Activated CD4-positive, alpha-beta T cell treated with anti-CD3 and anti-CD28 coated beads, Interleukin-2, amount 10 ng/mL, durations not matched to agents 7 days and 5 days (primary cell): Measurements from ENCODE around the gene CCSER1. TPM values are rescaled to one million over a fixed set of nuclear protein-coding genes. Genes with fewer than 3 reads are reported as not detected.
"Not testable (repeated sequence)": the region's sequence is repeated elsewhere in the genome, so short reads cannot be mapped to it uniquely, and the experiment has no call there.

Experiments
- CTCF ChIA-PET: fragments of 350-600 bp; sonication (Branson Sonifier 250); formaldehyde crosslinking; loops from one replicate; lab custom pipeline; 2021; ENCODE audit warnings: antibody characterized with exemption; lab: Charles Lee
- POLR2A ChIA-PET: fragments of 350-600 bp; sonication (Branson Sonifier 250); formaldehyde crosslinking; loops from one replicate; lab custom pipeline; 2021; ENCODE audit warnings: antibody characterized with exemption; lab: Charles Lee
- DNase-seq: peaks from one replicate; pipeline ENCODE4 v3.0.0-alpha.2; 2020
- H3K27ac Mint-ChIP-seq: one replicate; pipeline ENCODE4 v1.8.0; 2021; ENCODE audit warnings: mild to moderate bottlenecking, moderate library complexity, mixed read lengths
- H3K27me3 Mint-ChIP-seq: one replicate; pipeline ENCODE4 v1.8.0; 2021; ENCODE audit warnings: mixed read lengths
- H3K36me3 Mint-ChIP-seq: one replicate; pipeline ENCODE4 v1.8.0; 2021; ENCODE audit warnings: low read depth, mixed read lengths
- H3K4me1 Mint-ChIP-seq: one replicate; pipeline ENCODE4 v1.8.0; 2021; ENCODE audit warnings: mixed read lengths
- H3K4me3 Mint-ChIP-seq: one replicate; pipeline ENCODE4 v1.8.0; 2021; ENCODE audit warnings: mild to moderate bottlenecking, moderate library complexity, mixed read lengths
- H3K9me3 Mint-ChIP-seq: one replicate; pipeline ENCODE4 v1.8.0; 2021; ENCODE audit warnings: mixed read lengths
- total RNA-seq, 2 experiments: library from RNA; stranded (reverse); gene quantifications; one replicate each; pipeline ENCODE4 v1.2.3, GENCODE V29; 2021

Gene CCSER1
- total RNA-seq, 2 experiments from 2014 or later: 0.15 TPM; not detected in 1

GRCh38 chr4:91567594-91567993, 1440.4 kb downstream of the CCSER1 start:
- CTCF ChIA-PET: no interaction called here
- H3K27me3 Mint-ChIP-seq: no peaks in the 10 kb centered on the region
- H3K4me3 Mint-ChIP-seq: no peak overlapping the region
- DNase-seq: no peak
- peaks cover 21% of the 10 kb centered on the region for H3K9me3 Mint-ChIP-seq
- POLR2A ChIA-PET: no interaction called here
- no peak overlapping the region for H3K27ac Mint-ChIP-seq
- no peaks in the 10 kb centered on the region for H3K36me3 Mint-ChIP-seq
- H3K4me1 Mint-ChIP-seq: no peaks in the 10 kb centered on the region

- no peak for DNase-seq
- no peaks in the 10 kb centered on the region for H3K27me3 Mint-ChIP-seq
- H3K9me3 Mint-ChIP-seq: no peaks in the 10 kb centered on the region
- ChIA-PET POLR2A (no interaction called here), CTCF (no interaction called here)
- no peak overlapping the region for H3K27ac Mint-ChIP-seq
- no peak overlapping the region for H3K4me3 Mint-ChIP-seq
- H3K4me1 Mint-ChIP-seq: no peaks in the 10 kb centered on the region
- no peaks in the 10 kb centered on the region for H3K36me3 Mint-ChIP-seq
These were observed 1450.7 kb downstream of the CCSER1 start for GRCh38 chr4:91577864-91578263.

- H3K36me3 Mint-ChIP-seq: no peaks in the 10 kb centered on the region
- CTCF ChIA-PET: no interaction called here
- peaks cover 2% of the 10 kb centered on the region for H3K9me3 Mint-ChIP-seq
- no peak overlapping the region for H3K27ac Mint-ChIP-seq
- H3K4me3 Mint-ChIP-seq: no peak overlapping the region
- H3K4me1 Mint-ChIP-seq: no peaks in the 10 kb centered on the region
- H3K27me3 Mint-ChIP-seq: no peaks in the 10 kb centered on the region
- no peak for DNase-seq
- POLR2A ChIA-PET: no interaction called here
These were observed 1463.1 kb downstream of the CCSER1 start for GRCh38 chr4:91590260-91590659.

GRCh38 chr4:91592125-91592524, 1464.9 kb downstream of the CCSER1 start:
- POLR2A ChIA-PET: no interaction called here
- Mint-ChIP-seq H3K4me3 (no peak overlapping the region), H3K27me3 (no peaks in the 10 kb centered on the region), H3K27ac (no peak overlapping the region), H3K4me1 (no peaks in the 10 kb centered on the region), H3K9me3 (peaks cover 2% of the 10 kb centered on the region), H3K36me3 (no peaks in the 10 kb centered on the region)
- CTCF ChIA-PET: no interaction called here
- no peak for DNase-seq

GRCh38 chr4:91596718-91597117, 1469.5 kb downstream of the CCSER1 start:
- Mint-ChIP-seq H3K4me1 (no peaks in the 10 kb centered on the region), H3K27me3 (no peaks in the 10 kb centered on the region), H3K9me3 (peaks cover 2% of the 10 kb centered on the region), H3K4me3 (no peak overlapping the region), H3K36me3 (no peaks in the 10 kb centered on the region), H3K27ac (no peak overlapping the region)
- ChIA-PET POLR2A (no interaction called here), CTCF (no interaction called here)
- DNase-seq: no peak

- no peak overlapping the region for H3K4me3 Mint-ChIP-seq
- CTCF ChIA-PET: no interaction called here
- H3K27ac Mint-ChIP-seq: no peak overlapping the region
- no peaks in the 10 kb centered on the region for H3K36me3 Mint-ChIP-seq
- no peaks in the 10 kb centered on the region for H3K4me1 Mint-ChIP-seq
- DNase-seq: no peak
- POLR2A ChIA-PET: no interaction called here
- peaks cover 2% of the 10 kb centered on the region for H3K9me3 Mint-ChIP-seq
- no peaks in the 10 kb centered on the region for H3K27me3 Mint-ChIP-seq
These were observed 1471.5 kb downstream of the CCSER1 start for GRCh38 chr4:91598696-91599095.

GRCh38 chr4:91600301-91600700, 1473.1 kb downstream of the CCSER1 start:
- POLR2A ChIA-PET: no interaction called here
- Mint-ChIP-seq H3K27ac (no peak overlapping the region), H3K27me3 (no peaks in the 10 kb centered on the region), H3K9me3 (no peaks in the 10 kb centered on the region), H3K36me3 (no peaks in the 10 kb centered on the region), H3K4me3 (no peak overlapping the region), H3K4me1 (no peaks in the 10 kb centered on the region)
- DNase-seq: no peak
- CTCF ChIA-PET: no interaction called here

- ChIA-PET POLR2A (no interaction called here), CTCF (no interaction called here)
- Mint-ChIP-seq H3K27me3 (no peaks in the 10 kb centered on the region), H3K9me3 (no peaks in the 10 kb centered on the region), H3K27ac (no peak overlapping the region), H3K36me3 (no peaks in the 10 kb centered on the region), H3K4me3 (no peak overlapping the region), H3K4me1 (no peaks in the 10 kb centered on the region)
- DNase-seq: no peak
These were observed 1474.2 kb downstream of the CCSER1 start for GRCh38 chr4:91601401-91601800.

GRCh38 chr4:91611782-91612181, 1484.6 kb downstream of the CCSER1 start:
- Mint-ChIP-seq H3K4me3 (no peak overlapping the region), H3K36me3 (no peaks in the 10 kb centered on the region), H3K27ac (no peak overlapping the region), H3K9me3 (peaks cover 6% of the 10 kb centered on the region), H3K27me3 (no peaks in the 10 kb centered on the region), H3K4me1 (no peaks in the 10 kb centered on the region)
- no peak for DNase-seq
- ChIA-PET POLR2A (no interaction called here), CTCF (no interaction called here)

- no peak for DNase-seq
- H3K9me3 Mint-ChIP-seq: peaks cover 14% of the 10 kb centered on the region
- CTCF ChIA-PET: no interaction called here
These were observed 1493.8 kb downstream of the CCSER1 start for GRCh38 chr4:91620952-91621351.

GRCh38 chr4:91621446-91621845, 1494.3 kb downstream of the CCSER1 start:
- H3K4me3 Mint-ChIP-seq: no peak overlapping the region
- DNase-seq: no peak
- POLR2A ChIA-PET: no interaction called here
- H3K27ac Mint-ChIP-seq: no peak overlapping the region
- H3K27me3 Mint-ChIP-seq: no peaks in the 10 kb centered on the region
- H3K36me3 Mint-ChIP-seq: no peaks in the 10 kb centered on the region
- H3K9me3 Mint-ChIP-seq: peaks cover 13% of the 10 kb centered on the region
- CTCF ChIA-PET: no interaction called here
- no peaks in the 10 kb centered on the region for H3K4me1 Mint-ChIP-seq

More at GRCh38 chr4:91620952-91621351, 1493.8 kb downstream of the CCSER1 start:
- H3K36me3 Mint-ChIP-seq: no peaks in the 10 kb centered on the region
- POLR2A ChIA-PET: no interaction called here
- H3K27me3 Mint-ChIP-seq: no peaks in the 10 kb centered on the region
- H3K4me3 Mint-ChIP-seq: no peak overlapping the region
- no peaks in the 10 kb centered on the region for H3K4me1 Mint-ChIP-seq
- no peak overlapping the region for H3K27ac Mint-ChIP-seq

GRCh38 chr4:91622925-91623602, 1495.9 kb downstream of the CCSER1 start:
- POLR2A ChIA-PET: no interaction called here
- DNase-seq: no peak
- no peaks in the 10 kb centered on the region for H3K27me3 Mint-ChIP-seq
- no peaks in the 10 kb centered on the region for H3K36me3 Mint-ChIP-seq
- no peaks in the 10 kb centered on the region for H3K4me1 Mint-ChIP-seq
- H3K27ac Mint-ChIP-seq: no peak overlapping the region
- CTCF ChIA-PET: no interaction called here
- H3K4me3 Mint-ChIP-seq: no peak overlapping the region
- peaks cover 10% of the 10 kb centered on the region for H3K9me3 Mint-ChIP-seq

- POLR2A ChIA-PET, H3K36me3 Mint-ChIP-seq: not testable (repeated sequence)
These were observed 1496.4 kb downstream of the CCSER1 start for GRCh38 chr4:91623603-91623967.

GRCh38 chr4:91630054-91630453, 1502.9 kb downstream of the CCSER1 start:
- Mint-ChIP-seq H3K27ac (no peak overlapping the region), H3K4me1 (no peaks in the 10 kb centered on the region), H3K4me3 (no peak overlapping the region), H3K27me3 (no peaks in the 10 kb centered on the region), H3K36me3 (no peaks in the 10 kb centered on the region), H3K9me3 (peaks cover 4% of the 10 kb centered on the region)
- ChIA-PET POLR2A (no interaction called here), CTCF (no interaction called here)
- no peak for DNase-seq

More at GRCh38 chr4:91623603-91623967, 1496.4 kb downstream of the CCSER1 start:
- H3K4me1 Mint-ChIP-seq, H3K27me3 Mint-ChIP-seq, CTCF ChIA-PET, H3K4me3 Mint-ChIP-seq, DNase-seq, H3K27ac Mint-ChIP-seq: not testable (repeated sequence)
- H3K9me3 Mint-ChIP-seq: peaks cover 10% of the 10 kb centered on the region
